ENCODE measurements around the gene TAF11L9.

DNA sequence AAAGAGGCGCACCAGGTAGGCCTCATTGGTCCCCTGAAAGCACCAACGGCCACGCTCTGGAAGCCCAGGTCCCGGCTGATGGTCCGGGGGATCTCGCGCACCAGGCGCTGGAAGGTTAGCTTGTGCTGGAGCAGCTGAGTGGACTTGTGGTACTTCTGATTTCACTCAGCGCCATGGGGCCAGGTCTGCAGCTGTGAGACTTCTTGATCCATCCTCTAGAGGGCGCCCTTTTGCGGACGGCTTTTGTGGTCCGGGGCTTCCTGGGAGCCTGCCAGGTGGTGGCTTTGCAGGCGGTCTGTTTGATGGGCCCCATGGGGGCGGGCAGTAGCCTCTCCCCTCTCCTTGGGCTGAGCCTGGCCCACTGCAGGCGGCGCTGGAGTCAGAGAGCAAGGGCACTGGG, 26.4 kb upstream of the TAF11L9 start:
- no peak for TF ChIP-seq POLR2A (IDR thresholded peaks at IDR 0.05)
- TF ChIP-seq POLR2AphosphoS5 (IDR thresholded peaks at IDR 0.05), result no peak
